HFFc6 (cell line): ENCODE measurements around the gene UBE2E2. TPM values are rescaled to one million over a fixed set of nuclear protein-coding genes. Genes with fewer than 3 reads are reported as not detected.

Source experiments
- DNase-seq: peaks from one replicate; pipeline ENCODE4 v3.0.0-alpha.2; 2018
- H3K27ac Mint-ChIP-seq: 2 replicates; pipeline ENCODE4 v1.8.0; 2020; ENCODE audit warnings: mild to moderate bottlenecking, mixed read lengths
- H3K27me3 Mint-ChIP-seq: 2 replicates; pipeline ENCODE4 v1.8.0; 2021; ENCODE audit warnings: mild to moderate bottlenecking, moderate library complexity, mixed read lengths; ENCODE audit not compliant: insufficient read depth
- H3K36me3 Mint-ChIP-seq: 2 replicates; pipeline ENCODE4 v1.8.0; 2021; ENCODE audit warnings: low read depth, mixed read lengths
- H3K4me1 Mint-ChIP-seq: 2 replicates; pipeline ENCODE4 v1.8.0; 2020; ENCODE audit warnings: low read depth, mixed read lengths
- H3K4me3 Mint-ChIP-seq: 2 replicates; pipeline ENCODE4 v1.8.0; 2020; ENCODE audit warnings: mild to moderate bottlenecking, moderate library complexity, mixed read lengths
- H3K9me3 Mint-ChIP-seq: 2 replicates; pipeline ENCODE4 v1.8.0; 2020; ENCODE audit warnings: mild to moderate bottlenecking, mixed read lengths
- total RNA-seq, 6 experiments: library from RNA; stranded (reverse); fragmentation: NEBNext Ultra II Directional; extraction: Animal tissue kit (Norgen Biotek cat#: 25700); gene quantifications; 2 replicates in 1 of 6; 3 replicates in 5 of 6; pipeline ENCODE4 v1.2.3, GENCODE V29; 2021
- TF ChIP-seq, protein P1 (sequence below): fragments of 200-600 bp; sonication (generic); IDR thresholded peaks from 2 replicates; pipeline ENCODE4 v1.5.0; 2021; ENCODE audit warnings: antibody characterized with exemption, mild to moderate bottlenecking

UBE2E2 gene
- total RNA-seq, 6 experiments from 2014 or later: 38.2 to 53.0 (median 47.2) TPM

DNA sequence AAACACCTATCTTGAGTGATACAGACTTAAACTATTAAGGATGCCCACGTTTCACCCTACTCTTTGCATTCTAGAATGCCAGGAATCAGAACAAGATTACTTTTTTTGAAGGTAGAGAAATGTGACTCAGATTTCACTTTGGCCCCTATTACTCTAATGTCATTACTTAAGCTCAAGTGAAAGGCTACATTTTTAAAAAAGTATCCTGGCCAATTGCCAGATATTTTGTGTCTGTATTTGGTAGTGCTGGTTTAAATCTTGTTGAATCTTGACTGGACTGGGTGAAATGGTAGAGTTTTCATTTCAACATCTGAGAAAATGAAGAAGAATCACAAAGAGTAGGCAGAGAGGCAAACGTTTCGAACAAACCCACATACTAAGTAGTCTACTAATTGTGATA is 384.4 kb downstream of the UBE2E2 start:
- Mint-ChIP-seq H3K36me3 (0 out of 2 replicates have a peak, but pooled peaks cover 4% of the 10 kb centered on the region), H3K27ac (no peak overlapping the region), H3K4me3 (no peak overlapping the region), H3K9me3 (no peaks in the 10 kb centered on the region), H3K27me3 (peaks cover 2% of the 10 kb centered on the region; the same call in 1 of the 2 replicates), H3K4me1 (no peaks in the 10 kb centered on the region)
- TF ChIP-seq, protein P1, sequence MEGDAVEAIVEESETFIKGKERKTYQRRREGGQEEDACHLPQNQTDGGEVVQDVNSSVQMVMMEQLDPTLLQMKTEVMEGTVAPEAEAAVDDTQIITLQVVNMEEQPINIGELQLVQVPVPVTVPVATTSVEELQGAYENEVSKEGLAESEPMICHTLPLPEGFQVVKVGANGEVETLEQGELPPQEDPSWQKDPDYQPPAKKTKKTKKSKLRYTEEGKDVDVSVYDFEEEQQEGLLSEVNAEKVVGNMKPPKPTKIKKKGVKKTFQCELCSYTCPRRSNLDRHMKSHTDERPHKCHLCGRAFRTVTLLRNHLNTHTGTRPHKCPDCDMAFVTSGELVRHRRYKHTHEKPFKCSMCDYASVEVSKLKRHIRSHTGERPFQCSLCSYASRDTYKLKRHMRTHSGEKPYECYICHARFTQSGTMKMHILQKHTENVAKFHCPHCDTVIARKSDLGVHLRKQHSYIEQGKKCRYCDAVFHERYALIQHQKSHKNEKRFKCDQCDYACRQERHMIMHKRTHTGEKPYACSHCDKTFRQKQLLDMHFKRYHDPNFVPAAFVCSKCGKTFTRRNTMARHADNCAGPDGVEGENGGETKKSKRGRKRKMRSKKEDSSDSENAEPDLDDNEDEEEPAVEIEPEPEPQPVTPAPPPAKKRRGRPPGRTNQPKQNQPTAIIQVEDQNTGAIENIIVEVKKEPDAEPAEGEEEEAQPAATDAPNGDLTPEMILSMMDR: no peak
- DNase-seq: no peak

DNA sequence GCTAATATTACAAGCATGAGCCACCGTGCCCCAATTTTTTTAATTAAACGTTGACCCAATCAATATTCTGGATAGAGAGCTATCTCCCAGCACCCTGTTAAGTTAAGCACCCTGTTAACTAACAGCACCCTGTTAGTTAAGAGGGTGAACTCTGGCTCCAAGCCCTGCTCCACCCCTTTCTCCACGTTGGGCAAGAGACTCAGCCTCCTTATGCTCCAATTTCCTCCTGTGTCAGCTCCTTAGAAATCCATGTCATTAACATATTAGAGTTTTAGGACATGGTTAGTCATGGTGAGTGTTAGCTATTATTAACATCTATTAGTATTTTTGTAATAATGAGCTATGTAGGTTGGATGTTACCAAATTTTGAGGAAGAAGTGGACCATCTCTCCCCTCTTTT is 385.4 kb downstream of the UBE2E2 start:
- no peak for DNase-seq
- Mint-ChIP-seq H3K4me3 (no peak overlapping the region), H3K4me1 (no peaks in the 10 kb centered on the region), H3K27ac (no peak overlapping the region), H3K36me3 (no peaks in the 10 kb centered on the region), H3K27me3 (peaks cover 2% of the 10 kb centered on the region; the same call in 1 of the 2 replicates), H3K9me3 (no peaks in the 10 kb centered on the region)
- TF ChIP-seq, protein P1: no peak

DNA sequence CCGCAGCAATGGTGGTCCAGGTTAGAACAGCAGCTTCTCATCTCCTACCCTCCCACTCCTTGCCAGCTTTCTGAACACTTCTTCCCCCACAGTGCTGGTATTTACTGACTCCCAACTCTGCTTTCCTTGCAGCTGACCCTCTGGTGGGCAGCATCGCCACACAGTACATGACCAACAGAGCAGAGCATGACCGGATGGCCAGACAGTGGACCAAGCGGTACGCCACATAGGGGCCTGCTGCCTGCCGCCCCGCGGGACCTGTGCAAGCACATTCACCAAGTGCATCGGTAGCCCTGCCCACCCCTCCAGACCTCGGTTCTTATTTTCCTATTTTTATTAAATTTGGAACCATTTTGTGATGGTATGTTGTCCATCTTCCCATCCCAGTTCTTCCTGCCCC is 386.5 kb downstream of the UBE2E2 start:
- Mint-ChIP-seq H3K36me3 (no peaks in the 10 kb centered on the region; the same call in 1 of the 2 replicates), H3K9me3 (no peaks in the 10 kb centered on the region), H3K27ac (no peak overlapping the region), H3K4me3 (no peak overlapping the region), H3K4me1 (no peaks in the 10 kb centered on the region), H3K27me3 (peaks cover 2% of the 10 kb centered on the region; the same call in 1 of the 2 replicates)
- DNase-seq: no peak
- TF ChIP-seq, protein P1: no peak

DNA sequence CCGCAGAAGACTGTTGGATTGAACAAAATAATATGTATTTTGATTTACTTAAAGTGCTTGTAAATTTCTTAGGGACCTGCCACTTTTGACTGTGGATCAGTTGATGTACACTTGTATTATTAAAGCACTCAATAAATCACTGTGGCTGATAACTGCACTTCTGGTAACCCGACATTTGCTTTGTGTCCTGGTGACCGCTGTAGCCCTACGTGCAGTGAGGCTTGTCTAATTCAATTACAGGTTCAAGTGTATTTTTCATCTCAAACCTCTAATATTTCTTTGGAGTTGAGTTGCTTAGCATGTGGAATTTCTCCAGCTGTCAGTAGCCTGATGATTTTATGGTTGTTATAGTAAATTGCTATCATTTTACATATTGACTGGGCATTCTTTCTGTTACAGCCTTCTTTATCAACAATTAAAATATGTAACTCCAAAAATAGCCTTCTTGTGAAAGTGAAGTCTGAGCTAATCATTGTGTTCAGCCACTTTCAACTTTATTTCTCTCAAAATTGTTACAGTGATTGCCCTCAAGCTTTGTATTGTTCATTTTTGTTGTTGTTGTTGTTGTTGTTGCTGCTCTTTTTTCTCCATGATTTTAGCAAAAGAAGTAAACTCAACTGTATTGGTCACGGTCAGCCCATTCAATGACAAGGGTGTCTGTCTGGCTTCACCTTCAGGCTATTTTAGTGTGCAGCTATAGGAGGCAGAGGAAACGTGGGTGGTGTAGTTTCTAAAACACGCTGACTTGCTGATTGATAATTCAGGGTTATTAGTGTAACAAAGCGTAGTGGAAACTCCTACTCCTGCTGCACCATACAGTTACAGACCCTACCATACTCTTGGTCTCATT is 387.5 kb downstream of the UBE2E2 start:
- Mint-ChIP-seq H3K4me3 (no peak overlapping the region), H3K4me1 (peaks cover 8% of the 10 kb centered on the region; the same call in 1 of the 2 replicates), H3K27me3 (peaks cover 2% of the 10 kb centered on the region; the same call in 1 of the 2 replicates), H3K27ac (no peak overlapping the region), H3K36me3 (no peaks in the 10 kb centered on the region; the same call in 1 of the 2 replicates), H3K9me3 (no peaks in the 10 kb centered on the region)
- no peak for DNase-seq
- TF ChIP-seq, protein P1: no peak

DNA sequence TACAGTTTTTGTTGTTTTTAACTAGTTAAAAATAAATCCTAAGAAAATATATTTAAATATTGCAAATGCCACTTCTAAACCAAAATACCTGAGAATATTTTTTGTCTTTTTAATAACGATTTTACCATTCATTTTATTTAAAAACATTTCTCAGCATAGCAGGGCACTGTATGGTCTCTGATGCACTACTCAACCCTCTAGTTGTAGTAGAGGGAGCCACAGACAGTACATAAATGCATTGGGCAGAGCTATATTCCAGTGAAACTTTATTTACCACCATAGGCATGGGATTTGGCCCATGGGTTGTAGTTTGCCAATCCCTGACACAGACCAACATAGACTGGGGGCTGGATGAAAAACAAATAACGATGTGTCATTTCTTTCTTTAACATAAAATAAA is 388.2 kb downstream of the UBE2E2 start:
- Mint-ChIP-seq H3K4me1 (peaks cover 8% of the 10 kb centered on the region; the same call in 1 of the 2 replicates), H3K27me3 (peaks cover 2% of the 10 kb centered on the region; the same call in 1 of the 2 replicates), H3K36me3 (peaks cover 4% of the 10 kb centered on the region), H3K4me3 (no peak overlapping the region), H3K27ac (no peak overlapping the region), H3K9me3 (peaks cover 2% of the 10 kb centered on the region; the same call in 1 of the 2 replicates)
- no peak for DNase-seq
- TF ChIP-seq, protein P1: no peak
